HG03108 (cell line): ENCODE results near the gene SLC35B2.
A peak's percentile ranks its signal among the peaks of the same experiment; 100 is the strongest.

Experiments
- ATAC-seq: cut with Tn5 transposase; IDR thresholded peaks from one replicate; pipeline ENCODE4 v1.9.1; 2021; ENCODE audit warnings: moderate library complexity; ENCODE audit not compliant: unreplicated experiment

Gene SLC35B2

DNA sequence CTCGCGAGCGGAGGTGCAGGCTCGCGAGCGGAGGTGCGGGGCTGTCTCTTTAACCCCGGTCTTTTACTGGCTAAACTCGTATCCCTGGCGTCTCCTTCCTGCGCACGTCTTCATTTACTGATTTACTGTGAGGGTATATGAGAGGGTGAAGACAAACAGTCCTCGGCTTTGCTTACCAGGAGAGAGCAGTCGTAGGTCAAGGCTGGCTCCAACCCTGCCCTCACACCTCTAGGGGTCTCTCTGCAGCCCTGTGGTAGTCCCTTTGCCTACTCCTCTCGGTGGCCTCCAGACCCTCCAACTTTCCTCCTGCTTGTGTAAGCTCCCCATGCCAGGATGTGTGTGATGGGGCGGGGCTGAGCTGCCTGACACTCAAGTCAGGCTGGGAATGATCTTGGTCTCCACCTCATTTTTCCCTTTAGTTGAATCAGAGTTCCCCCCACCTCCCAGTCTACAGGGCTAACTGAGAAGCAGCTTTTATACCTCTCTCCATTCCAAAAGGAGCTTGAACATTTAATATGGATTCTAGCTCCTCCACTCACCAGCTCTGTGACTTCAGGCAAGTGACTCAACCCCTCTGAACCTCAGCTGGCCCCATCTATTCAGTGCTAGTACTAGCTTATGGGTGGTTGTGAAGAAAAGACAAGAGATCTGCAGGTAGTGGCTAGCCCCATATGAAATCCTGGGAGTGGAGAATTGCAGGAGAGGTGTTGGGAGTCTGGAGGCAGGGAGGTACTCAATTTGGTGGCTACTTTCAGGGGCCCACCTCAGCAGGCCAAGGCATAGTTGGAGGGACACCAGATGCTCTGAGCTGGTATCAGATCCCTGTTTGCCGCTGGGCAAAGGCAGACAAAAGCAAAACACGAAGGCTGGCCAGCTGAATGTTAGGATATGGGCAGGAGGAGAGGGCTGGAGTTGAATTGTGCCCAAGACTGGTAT lies 33.0 kb downstream of the SLC35B2 start:
- peak; percentile 7 for ATAC-seq

DNA sequence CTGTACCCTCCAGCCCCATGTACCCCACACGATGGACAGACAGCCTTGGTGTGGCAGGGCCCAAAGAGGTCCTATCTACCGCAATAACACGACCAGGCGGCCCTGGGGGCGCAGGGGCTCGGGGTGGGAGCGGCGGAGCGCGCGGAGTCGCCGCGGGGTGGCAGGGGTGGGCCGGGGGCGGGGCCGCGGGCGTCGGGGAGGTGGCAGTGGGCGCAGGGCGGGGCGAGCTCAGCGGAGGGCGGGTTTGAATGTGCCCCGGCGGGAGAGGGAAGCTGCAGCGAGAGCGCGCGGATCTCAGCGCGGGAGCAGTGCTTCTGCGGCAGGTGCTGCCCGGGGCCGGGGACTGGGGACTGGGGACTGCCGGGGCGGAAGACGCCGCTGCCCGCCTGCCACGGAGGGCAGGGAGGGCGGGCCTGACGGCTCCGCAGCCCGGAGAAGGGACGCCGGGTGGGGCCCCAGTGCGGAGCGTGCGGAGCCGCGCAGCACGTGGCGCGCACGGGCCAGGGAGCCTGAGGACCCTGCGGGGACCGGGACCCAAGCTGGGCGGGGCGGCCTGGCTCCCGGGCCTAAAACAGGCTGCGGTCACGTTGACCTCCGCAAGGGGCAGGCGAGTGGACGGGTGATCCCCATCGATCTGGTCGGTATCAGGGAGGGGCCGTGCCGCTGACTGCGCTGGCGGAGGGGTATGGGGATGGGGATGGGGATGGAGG lies 33.9 kb downstream of the SLC35B2 start, which contains the start of gene SLC29A1:
Gene SLC29A1, plus strand, starts transcription at position 277 of the 710 bp plus-strand sequence. CDS start 3,719 bp downstream, outside the sequence.
- peak; percentile 32 for ATAC-seq

DNA sequence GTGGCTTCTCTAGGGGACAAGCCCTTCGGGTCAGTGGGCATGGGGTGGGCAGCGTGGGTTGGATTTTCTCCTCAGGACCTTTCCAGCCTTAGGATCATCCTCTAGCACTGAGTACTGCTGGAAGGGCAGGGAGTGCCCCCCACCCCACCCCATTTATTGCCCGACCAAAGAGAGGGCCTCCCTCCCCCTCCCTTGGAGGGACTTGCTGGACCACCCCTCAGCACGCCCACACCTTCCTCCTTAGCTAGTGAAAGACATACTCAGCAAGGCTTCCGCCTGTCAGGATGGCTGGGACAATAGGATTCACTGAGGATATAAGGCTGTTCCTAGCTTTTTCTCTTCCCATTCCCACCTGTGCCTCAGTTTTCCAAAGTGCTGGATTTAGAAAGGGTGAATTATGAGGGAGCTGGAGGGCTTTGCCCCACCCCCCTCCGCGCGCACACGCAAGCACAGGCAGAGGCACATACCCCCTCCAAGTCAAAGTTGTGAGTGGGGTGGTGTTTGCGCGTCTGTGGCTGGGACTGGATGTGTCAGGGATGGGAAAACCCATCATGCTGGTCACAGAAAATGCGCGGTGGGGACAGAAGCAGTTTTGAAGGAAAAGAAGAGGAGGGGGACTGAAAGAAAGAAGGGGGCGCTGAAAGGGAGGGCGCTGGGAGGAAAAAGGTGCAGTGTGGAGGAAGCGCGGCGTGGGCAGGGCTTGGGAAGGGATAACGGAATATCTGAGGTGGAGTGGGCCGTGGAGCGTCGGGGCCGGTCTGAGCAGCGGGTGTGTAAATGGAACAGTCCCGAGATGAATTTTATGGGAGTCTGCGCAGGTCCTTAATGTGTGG lies 34.6 kb downstream of the SLC35B2 start:
- no peak for ATAC-seq

DNA sequence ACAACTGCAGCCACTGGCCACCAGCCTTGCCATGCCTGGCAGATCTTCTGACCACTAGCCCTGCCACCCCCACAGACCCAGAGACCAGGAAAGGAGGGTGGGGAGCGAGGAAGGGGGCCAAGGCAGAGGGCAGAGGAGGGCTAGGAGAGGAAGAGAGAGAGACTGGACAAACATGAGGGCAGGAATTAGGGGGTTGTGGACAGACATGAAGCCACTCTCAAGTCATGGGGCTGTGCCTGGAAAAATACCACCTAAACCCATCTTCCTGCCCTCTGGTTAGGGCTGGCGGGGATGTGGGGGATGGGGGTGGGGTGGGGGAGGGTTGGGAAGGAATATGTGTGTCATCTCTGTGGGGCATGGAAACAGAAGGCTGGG lies 35.4 kb downstream of the SLC35B2 start:
- no peak for ATAC-seq

DNA sequence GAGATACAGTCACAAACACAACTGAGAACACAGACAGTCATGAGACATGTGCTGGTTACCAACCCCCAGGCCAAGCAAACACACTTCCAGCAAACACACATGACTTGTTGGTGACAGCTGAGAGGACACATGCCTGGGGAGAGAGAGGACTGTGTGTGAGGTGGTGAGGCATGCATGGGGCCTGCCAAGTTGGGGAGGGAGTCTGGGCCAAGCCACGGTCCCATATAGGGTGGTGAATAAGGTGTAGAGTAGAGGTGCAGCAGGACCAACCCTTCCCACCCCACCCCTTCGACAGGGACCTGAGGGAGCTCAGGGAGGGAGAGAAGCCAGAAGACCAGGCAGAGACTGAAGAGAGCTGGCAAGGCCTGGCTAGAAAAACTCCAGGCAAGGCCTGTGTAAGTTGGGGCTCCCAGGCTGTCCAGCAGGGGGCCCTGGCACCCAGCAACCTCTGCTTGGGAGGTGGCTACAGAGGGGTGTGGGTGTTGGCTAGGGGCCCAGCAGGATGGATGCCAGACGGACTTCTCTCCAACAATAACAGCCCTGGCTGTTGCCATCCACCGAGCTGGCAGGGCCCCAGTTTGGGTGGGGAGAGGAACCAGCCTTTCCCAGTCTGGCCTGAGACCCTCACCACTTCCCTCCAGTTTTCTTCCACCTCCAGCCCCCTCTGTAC lies 35.9 kb downstream of the SLC35B2 start:
- peak; percentile 33 for ATAC-seq

DNA sequence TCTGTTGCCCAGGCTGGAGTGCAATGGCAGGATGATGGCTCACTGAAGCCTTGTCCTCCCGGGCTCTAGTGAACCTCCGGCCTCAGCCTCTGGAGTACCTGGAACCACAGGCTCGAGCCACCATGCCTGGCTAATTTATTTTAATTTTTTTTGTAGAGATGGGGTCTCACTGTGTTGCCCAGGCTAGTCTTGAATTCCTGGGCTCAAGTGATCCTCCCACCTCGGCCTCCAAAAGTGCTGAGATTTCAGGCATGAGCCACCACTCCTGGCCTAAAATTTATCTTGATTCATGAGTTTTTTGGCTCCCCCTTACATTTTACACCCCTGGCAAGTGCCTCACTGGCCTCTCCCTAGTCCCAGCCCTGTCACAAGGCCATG lies 36.4 kb downstream of the SLC35B2 start:
- ATAC-seq, result no peak

DNA sequence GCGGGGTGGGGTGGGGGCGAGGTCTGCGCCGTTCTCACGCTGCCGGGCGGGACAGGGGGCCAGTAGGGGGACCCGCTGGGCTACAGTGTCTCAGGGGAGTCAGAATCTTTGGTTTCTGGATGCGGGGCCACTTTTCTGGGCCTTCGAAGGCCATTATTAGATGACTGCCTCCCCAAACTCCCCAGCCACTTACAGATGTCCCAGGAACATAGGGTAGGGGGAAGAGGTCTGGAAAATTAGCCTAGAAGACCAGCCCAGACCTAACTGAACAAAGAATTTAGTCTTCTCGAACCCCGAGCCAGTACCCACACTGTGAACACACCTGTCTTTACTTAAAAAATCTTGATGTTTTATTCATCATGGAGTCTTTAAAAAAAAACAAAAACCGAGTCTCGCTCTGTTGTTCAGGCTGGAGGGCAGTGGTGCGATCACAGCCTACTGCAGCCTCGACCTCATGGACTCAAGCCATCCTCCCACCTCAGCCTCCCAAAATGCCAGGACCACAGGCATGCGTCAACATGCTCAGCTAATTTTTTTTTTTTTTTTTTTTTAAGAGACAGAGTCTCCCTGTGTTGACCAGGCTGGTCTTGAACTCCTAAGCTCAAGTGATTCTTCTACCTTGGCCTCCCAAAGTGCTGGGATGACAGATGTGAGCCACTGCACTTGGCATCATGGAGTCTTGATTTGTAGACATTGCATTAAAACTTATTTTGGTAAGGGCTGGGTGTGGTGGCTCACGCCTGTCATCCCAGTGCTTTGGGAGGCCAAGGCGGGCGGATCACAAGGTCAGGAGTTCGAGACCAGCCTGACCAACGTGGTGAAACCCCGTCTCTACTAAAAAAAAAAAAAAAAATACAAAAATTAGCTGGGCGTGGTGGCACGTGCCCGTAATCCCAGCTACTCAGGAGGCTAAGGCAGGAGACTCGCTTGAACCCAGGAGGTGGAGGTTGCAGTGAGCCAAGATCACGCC lies 37.2 kb downstream of the SLC35B2 start:
- no peak for ATAC-seq

DNA sequence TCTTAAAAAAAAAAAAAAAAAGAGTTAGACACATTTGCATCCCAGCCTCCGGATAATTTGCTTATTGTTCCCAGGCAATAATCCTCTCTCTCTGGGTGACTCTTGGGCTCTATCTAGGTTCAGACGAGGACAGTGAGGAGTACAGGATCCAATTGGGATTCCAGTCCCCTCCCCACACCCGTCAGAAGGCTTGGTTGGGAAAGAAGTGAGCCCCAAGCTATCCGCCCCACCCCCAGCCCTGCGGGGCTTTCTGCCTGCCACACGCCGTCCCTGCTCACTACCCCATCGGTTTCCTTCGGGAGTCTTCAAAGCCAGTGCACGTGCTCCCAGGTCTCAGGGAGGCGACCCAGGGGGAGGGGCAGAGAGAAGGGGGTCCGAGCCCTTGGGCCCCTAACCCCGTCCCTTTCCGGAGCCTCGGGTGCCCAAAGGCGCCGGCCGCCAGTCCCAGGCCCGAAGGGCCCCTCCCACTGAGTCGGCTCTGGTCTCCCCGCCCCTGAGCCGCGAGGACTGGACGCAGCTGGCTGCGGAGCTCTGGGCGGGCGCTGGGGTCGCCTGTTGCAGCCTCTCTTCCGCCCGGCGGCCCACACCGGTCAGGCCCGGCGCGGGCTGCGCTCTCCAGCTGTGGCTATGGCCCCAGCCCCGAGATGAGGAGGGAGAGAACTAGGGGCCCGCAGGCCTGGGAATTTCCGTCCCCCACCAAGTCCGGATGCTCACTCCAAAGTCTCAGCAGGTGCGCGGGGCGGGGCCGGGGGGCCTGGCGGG lies 38.1 kb downstream of the SLC35B2 start:
- ATAC-seq, result peak; percentile 45

DNA sequence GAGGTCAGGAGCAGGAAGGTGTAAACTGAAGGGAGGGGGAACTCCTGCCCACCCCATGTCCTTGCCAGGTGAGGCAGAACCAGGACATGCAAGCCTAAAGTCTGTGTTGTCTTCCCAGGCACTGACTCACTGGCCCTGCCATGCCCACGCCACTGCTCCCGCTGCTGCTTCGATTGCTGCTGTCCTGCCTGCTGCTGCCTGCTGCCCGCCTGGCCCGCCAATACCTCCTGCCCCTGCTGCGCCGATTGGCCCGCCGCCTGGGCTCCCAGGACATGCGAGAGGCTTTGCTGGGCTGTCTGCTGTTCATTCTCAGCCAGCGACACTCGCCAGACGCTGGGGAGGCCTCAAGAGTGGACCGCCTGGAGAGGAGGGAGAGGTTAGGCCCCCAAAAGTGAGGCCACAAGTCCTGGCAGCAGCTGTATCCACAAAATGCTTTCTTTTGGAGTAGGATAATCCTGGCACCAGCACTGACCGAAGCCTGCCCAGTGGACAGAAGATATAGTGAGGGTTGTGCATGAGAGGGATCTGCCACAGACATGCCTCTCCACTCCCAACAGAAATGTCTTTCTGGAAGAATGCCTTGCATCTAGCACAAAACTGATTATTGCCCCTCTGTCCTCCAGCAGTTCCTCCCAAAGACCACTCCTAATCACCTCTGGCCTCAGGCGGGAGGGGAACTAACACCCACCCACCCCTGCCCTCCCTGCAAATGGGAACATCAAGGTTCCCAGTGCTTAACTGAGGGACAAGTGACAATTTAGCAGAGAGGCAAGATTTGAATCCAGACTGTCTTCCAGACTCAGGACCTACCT lies 39.8 kb downstream of the SLC35B2 start:
- no peak for ATAC-seq

DNA sequence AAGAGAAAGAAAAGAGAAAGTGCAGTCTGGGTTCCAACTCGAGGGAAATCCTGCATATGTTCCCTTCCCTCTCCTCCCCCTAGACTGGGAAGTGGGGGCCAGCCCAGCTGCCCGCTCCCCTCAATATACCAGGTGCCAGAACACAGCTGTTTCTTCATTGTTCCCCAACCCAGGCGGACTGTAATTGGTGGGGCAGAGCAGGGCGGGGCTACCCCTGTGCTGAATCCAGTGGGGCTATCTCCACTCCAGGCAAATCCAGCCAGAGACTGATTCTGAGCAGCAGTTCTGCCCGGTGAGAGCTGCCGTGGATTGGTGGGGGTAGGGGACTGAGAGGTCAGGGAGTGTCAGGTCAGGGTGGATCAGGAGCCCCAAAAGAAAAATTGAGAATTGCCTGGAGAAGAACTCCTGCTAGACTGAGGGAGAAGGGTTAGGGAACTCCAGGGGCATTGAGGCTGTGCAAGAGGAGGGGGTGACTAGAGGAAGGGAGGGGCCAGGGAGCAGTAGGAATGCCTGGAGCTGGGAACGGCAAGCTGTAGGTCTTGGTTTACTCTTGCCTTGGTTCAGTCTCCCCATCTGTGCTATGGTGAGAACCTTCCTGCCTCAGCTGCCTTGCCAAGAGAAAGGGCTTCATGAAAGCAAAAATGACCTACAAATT lies 40.5 kb downstream of the SLC35B2 start, which contains the start of gene MYMX:
Gene MYMX, plus strand, starts transcription at position 250 of the 655 bp plus-strand sequence. CDS start 546 bp downstream, outside the sequence.
- ATAC-seq, result no peak

DNA sequence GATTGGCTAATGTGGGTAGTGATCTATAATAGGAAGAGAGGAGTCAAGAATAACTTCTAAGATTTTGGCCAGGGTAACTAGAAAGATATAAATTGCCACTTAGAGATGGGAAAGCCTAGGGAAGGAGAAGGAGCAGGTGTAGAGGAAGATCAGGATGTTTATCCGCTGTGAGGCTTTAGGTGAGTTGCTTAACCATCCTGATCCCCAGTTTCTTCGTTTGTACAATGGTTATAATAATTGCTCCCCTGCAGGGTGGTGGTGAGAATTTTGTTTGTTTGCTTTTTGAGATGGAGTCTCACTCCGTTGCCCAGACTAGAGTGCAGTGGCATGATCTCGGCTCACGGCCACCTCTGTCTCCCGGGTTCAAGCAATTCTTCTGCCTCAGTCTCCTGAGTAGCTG lies 43.0 kb downstream of the SLC35B2 start:
- ATAC-seq, result no peak

DNA sequence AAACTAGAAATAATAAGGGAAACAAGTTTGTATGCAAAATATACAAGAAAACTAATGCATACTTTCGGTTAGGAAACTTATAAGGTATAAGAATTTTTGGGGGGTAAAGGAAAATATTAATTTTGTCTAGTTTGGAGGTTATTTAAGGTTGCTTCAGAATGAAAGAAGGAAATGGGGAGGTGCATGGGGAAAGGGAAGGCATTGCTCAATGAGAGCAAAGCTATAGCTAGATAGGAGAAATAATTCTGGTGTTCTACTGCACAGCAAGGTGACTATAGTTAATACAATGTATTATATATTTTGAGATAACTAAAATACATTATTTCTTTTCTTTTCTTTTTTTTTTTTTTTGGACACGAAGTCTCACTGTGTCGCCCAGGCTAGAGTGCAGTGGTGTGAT lies 46.0 kb downstream of the SLC35B2 start:
- no peak for ATAC-seq

DNA sequence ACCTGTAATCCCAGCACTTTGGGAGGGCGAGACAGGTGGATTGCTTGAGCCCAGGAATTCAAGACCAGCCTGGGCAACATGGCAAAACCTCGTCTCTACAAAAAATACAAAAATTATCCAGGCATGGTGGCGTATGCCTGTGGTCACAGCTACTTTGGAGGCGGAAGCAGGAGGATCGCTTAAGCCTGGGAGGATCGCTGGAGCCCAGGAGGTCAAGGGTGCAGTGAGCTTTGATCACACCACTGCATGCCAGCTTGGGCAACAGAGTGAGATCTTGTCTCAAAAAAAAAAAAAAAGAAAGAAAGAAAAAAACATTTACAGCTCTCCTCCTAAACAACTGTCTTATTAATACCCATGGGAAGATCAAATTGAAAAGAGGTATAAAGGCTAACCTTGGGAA lies 49.4 kb downstream of the SLC35B2 start:
- ATAC-seq, result no peak
